A549 (cell line): ENCODE measurements around the gene FHIT.

ENCODE experiments used
- HOXB13 ChIP-seq: fragments of 250-450 bp; sonication (Bioruptor Pico); IDR thresholded peaks from 2 replicates; pipeline ENCODE4 v1.5.0; 2020; ENCODE audit warnings: low read depth, mild to moderate bottlenecking, moderate library complexity
- TF ChIP-seq, protein P1 (sequence below): fragments of 450-650 bp; IDR thresholded peaks from 2 replicates; pipeline ENCODE4 v1.6.1; 2014; ENCODE audit warnings: antibody characterized with exemption
- TF ChIP-seq, protein P2 (sequence below): fragments of >200 bp; sonication (Bioruptor Twin); formaldehyde crosslinking; IDR thresholded peaks from 3 replicates; pipeline ENCODE4 v1.5.1; 2016

DNA sequence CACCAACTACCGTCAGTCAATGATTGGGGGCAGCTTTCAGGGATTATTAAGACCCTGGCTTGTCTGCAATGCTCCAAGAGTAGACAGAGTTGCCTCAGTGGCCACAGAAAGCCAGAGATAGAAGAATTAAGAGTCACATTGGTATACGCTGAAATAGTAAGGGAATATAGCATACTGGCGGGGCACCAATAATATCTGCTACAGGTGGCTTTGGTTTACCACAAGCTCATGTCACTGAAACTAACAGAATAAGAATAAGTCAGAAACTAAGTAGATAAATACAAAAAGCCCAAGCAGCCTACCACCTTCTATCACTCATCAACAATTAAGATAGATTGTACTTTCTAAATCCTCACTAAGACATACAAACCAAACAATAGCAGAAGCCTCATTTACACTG lies 2.5 kb upstream of the FHIT start:
- no peak for TF ChIP-seq HOXB13 (CRISPR knock-in tag)
- TF ChIP-seq, protein P1, sequence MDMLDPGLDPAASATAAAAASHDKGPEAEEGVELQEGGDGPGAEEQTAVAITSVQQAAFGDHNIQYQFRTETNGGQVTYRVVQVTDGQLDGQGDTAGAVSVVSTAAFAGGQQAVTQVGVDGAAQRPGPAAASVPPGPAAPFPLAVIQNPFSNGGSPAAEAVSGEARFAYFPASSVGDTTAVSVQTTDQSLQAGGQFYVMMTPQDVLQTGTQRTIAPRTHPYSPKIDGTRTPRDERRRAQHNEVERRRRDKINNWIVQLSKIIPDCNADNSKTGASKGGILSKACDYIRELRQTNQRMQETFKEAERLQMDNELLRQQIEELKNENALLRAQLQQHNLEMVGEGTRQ, result no peak
- TF ChIP-seq, protein P2, sequence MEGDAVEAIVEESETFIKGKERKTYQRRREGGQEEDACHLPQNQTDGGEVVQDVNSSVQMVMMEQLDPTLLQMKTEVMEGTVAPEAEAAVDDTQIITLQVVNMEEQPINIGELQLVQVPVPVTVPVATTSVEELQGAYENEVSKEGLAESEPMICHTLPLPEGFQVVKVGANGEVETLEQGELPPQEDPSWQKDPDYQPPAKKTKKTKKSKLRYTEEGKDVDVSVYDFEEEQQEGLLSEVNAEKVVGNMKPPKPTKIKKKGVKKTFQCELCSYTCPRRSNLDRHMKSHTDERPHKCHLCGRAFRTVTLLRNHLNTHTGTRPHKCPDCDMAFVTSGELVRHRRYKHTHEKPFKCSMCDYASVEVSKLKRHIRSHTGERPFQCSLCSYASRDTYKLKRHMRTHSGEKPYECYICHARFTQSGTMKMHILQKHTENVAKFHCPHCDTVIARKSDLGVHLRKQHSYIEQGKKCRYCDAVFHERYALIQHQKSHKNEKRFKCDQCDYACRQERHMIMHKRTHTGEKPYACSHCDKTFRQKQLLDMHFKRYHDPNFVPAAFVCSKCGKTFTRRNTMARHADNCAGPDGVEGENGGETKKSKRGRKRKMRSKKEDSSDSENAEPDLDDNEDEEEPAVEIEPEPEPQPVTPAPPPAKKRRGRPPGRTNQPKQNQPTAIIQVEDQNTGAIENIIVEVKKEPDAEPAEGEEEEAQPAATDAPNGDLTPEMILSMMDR, result no peak
